ENCODE measurements around the gene CADPS.

Gene CADPS

GRCh38 chr3:62502315-62503300 is 372.6 kb downstream of the CADPS start:
- DNase-seq (ENCODE audit: low read depth), result no peak

GRCh38 chr3:62501289-62501668 is 373.9 kb downstream of the CADPS start:
- DNase-seq (ENCODE audit: low read depth), result no peak

GRCh38 chr3:62500556-62501288 is 374.5 kb downstream of the CADPS start:
- DNase-seq (ENCODE audit: low read depth), result no peak

GRCh38 chr3:62497156-62497555 is 378.1 kb downstream of the CADPS start:
- no peak for DNase-seq (ENCODE audit: low read depth)

GRCh38 chr3:62496503-62496902 is 378.7 kb downstream of the CADPS start:
- DNase-seq (ENCODE audit: low read depth), result no peak

- no peak for DNase-seq (ENCODE audit: low read depth)
Observed at GRCh38 chr3:62493109-62493801, 382.0 kb downstream of the CADPS start.

GRCh38 chr3:62482961-62483360 is 392.3 kb downstream of the CADPS start:
- no peak for DNase-seq (ENCODE audit: low read depth)

- no peak for DNase-seq (ENCODE audit: low read depth)
Observed at GRCh38 chr3:62481962-62482361, 393.3 kb downstream of the CADPS start.

GRCh38 chr3:62480056-62480455 is 395.2 kb downstream of the CADPS start:
- no peak for DNase-seq (ENCODE audit: low read depth)

- no peak for DNase-seq (ENCODE audit: low read depth)
Observed at GRCh38 chr3:62479326-62479725, 395.9 kb downstream of the CADPS start.

GRCh38 chr3:62475306-62475705 is 399.9 kb downstream of the CADPS start:
- DNase-seq (ENCODE audit: low read depth), result no peak

- DNase-seq (ENCODE audit: low read depth), result no peak
Observed at GRCh38 chr3:62467966-62468722, 407.1 kb downstream of the CADPS start.

- no peak for DNase-seq (ENCODE audit: low read depth)
Observed at GRCh38 chr3:62462788-62463187, 412.4 kb downstream of the CADPS start.

GRCh38 chr3:62462104-62462762 is 413.0 kb downstream of the CADPS start:
- no peak for DNase-seq (ENCODE audit: low read depth)

GRCh38 chr3:62454916-62455315 is 420.3 kb downstream of the CADPS start:
- DNase-seq (ENCODE audit: low read depth), result no peak

GRCh38 chr3:62453448-62453847 is 421.8 kb downstream of the CADPS start:
- DNase-seq (ENCODE audit: low read depth), result no peak

- DNase-seq (ENCODE audit: low read depth), result no peak
Observed at GRCh38 chr3:62451211-62451887, 423.9 kb downstream of the CADPS start.

- no peak for DNase-seq (ENCODE audit: low read depth)
Observed at GRCh38 chr3:62446337-62446940, 428.8 kb downstream of the CADPS start.

- no peak for DNase-seq (ENCODE audit: low read depth)
Observed at GRCh38 chr3:62445275-62445674, 429.9 kb downstream of the CADPS start.

GRCh38 chr3:62439978-62440377 is 435.2 kb downstream of the CADPS start:
- no peak for DNase-seq (ENCODE audit: low read depth)

All from fibroblast of gingiva (primary cell).